GM23248 (cell line): ENCODE measurements around the gene CRYM. TPM values are rescaled to one million over a fixed set of nuclear protein-coding genes. Genes with fewer than 3 reads are reported as not detected.

Experiments used
- DNase-seq: peaks from one replicate; pipeline ENCODE4 v3.0.0-alpha.2; 2015
- H2AFZ ChIP-seq: fragments of 200-600 bp; sonication (generic); 2 replicates; pipeline ENCODE4 v1.6.1; 2016; ENCODE audit warnings: antibody characterized with exemption
- H3F3A ChIP-seq: fragments of 200-600 bp; sonication (generic); 2 replicates; pipeline ENCODE4 v1.6.1; 2016; ENCODE audit warnings: mild to moderate bottlenecking, antibody characterized with exemption, mixed run types; ENCODE audit not compliant: insufficient read depth
- H3K27ac ChIP-seq: fragments of 200-600 bp; sonication (generic); 2 replicates; pipeline ENCODE4 v1.5.1; 2016; ENCODE audit warnings: mild to moderate bottlenecking
- H3K27me3 ChIP-seq: fragments of 200-600 bp; sonication (generic); replicated peaks from 2 replicates; pipeline ENCODE4 v1.6.1; 2016; ENCODE audit warnings: mild to moderate bottlenecking; ENCODE audit not compliant: insufficient read depth
- H3K36me3 ChIP-seq: fragments of 200-600 bp; sonication (generic); 2 replicates; pipeline ENCODE4 v1.6.1; 2016; ENCODE audit warnings: low read depth, mild to moderate bottlenecking
- H3K4me1 ChIP-seq: fragments of 200-600 bp; sonication (generic); 2 replicates; pipeline ENCODE4 v1.6.1; 2016; ENCODE audit warnings: mild to moderate bottlenecking; ENCODE audit not compliant: insufficient read depth
- H3K4me2 ChIP-seq: fragments of 200-600 bp; sonication (generic); one replicate; pipeline ENCODE4 v1.6.1; 2016; ENCODE audit warnings: mild to moderate bottlenecking; ENCODE audit not compliant: unreplicated experiment
- H3K4me3 ChIP-seq: fragments of 200-600 bp; sonication (generic); 2 replicates; pipeline ENCODE4 v1.5.1; 2016; ENCODE audit warnings: mild to moderate bottlenecking
- H3K79me2 ChIP-seq: fragments of 200-600 bp; sonication (generic); 2 replicates; pipeline ENCODE4 v1.6.1; 2016; ENCODE audit warnings: mild to moderate bottlenecking; ENCODE audit not compliant: insufficient read depth
- H3K9ac ChIP-seq: fragments of 200-600 bp; sonication (generic); 2 replicates; pipeline ENCODE4 v1.6.1; 2016; ENCODE audit warnings: mild to moderate bottlenecking
- H3K9me2 ChIP-seq: fragments of 200-600 bp; sonication (generic); 2 replicates; pipeline ENCODE4 v1.6.1; 2016; ENCODE audit warnings: mixed run types, mild to moderate bottlenecking, moderate library complexity; ENCODE audit not compliant: insufficient read depth
- H3K9me3 ChIP-seq: fragments of 200-600 bp; sonication (generic); one replicate; pipeline ENCODE4 v1.6.1; 2017; ENCODE audit warnings: low read depth
- H4K20me1 ChIP-seq: fragments of 200-600 bp; sonication (generic); 2 replicates; pipeline ENCODE4 v1.6.0; 2016; ENCODE audit not compliant: insufficient read depth
- EZH2 ChIP-seq: fragments of 200-600 bp; sonication (generic); IDR thresholded peaks from 2 replicates; pipeline ENCODE4 v1.6.1; 2018; ENCODE audit warnings: antibody characterized with exemption, mild to moderate bottlenecking; ENCODE audit not compliant: insufficient read depth, poor library complexity, severe bottlenecking
- EZH2phosphoT487 ChIP-seq: fragments of 200-600 bp; sonication (generic); IDR thresholded peaks from 2 replicates; pipeline ENCODE4 v1.6.1; 2018; ENCODE audit warnings: antibody characterized with exemption, moderate library complexity, mild to moderate bottlenecking, low read depth; ENCODE audit not compliant: insufficient read depth
- WGBS, 2 experiments: methylation state at CpG; one replicate each; pipeline ENCODE4 v1.1.6; 2015 to 2017; ENCODE audit warnings: low lambda C conversion rate in 2 of 2, low coverage in 1 of 2; ENCODE audit errors: missing lambda C conversion rate in 2 of 2; 5-methylcytosine and 5-hydroxymethylcytosine counted together
- in situ Hi-C: fragments of 300-500 bp; cut with MboI; formaldehyde crosslinking; loops from 2 replicates; pipeline ENCODE4 v1.15.0; 2020
- polyA plus RNA-seq: library from polyadenylated mRNA; unstranded; fragments of >200 nt; fragmentation: Nextera tagmentation; extraction: Ambion mirVana; gene quantifications from 2 replicates; pipeline ENCODE4 v1.2.1, GENCODE V29; 2016
- total RNA-seq: library from RNA; depleted of rRNA; stranded (reverse); fragments of >200 nt; shearing (Covaris generic); gene quantifications from 2 replicates; pipeline ENCODE4 v1.2.3, GENCODE V29; 2014

Gene CRYM
- total and polyA plus RNA-seq, 2 experiments from 2014 or later: not detected

- no peaks in the 10 kb centered on the region for H3K36me3 ChIP-seq
- H3K9me2 ChIP-seq: no peaks in the 10 kb centered on the region
- 4 to 8% methylated on average over 7 of the region's 7 CpGs for WGBS, 2 experiments
- H3K4me2 ChIP-seq: no peak overlapping the region
- no peak overlapping the region for H3K27ac ChIP-seq
- no peak overlapping the region for H3K4me3 ChIP-seq
- TF ChIP-seq EZH2phosphoT487 (no peak), EZH2 (no peak)
- no peaks in the 10 kb centered on the region for H3K79me2 ChIP-seq
- peaks cover 38% of the 10 kb centered on the region for H3K27me3 ChIP-seq
- no peaks in the 10 kb centered on the region for H3K9me3 ChIP-seq
- no peaks in the 10 kb centered on the region for H3F3A ChIP-seq
- in situ Hi-C loops: no loop called here
- H3K4me1 ChIP-seq: no peaks in the 10 kb centered on the region
- no peak for DNase-seq
- H3K9ac ChIP-seq: no peak overlapping the region
- no peaks in the 10 kb centered on the region for H4K20me1 ChIP-seq
- no peak overlapping the region for H2AFZ ChIP-seq
Observed at GRCh38 chr16:21244518-21245215, 33.4 kb downstream of the CRYM start.

GRCh38 chr16:21242756-21243155, 35.3 kb downstream of the CRYM start:
- Histone ChIP-seq H3K27me3 (peaks cover 31% of the 10 kb centered on the region), H3K4me2 (no peak overlapping the region), H2AFZ (no peak overlapping the region), H3K79me2 (no peaks in the 10 kb centered on the region), H3K4me3 (no peak overlapping the region), H3K9me3 (no peaks in the 10 kb centered on the region), H3K9me2 (no peaks in the 10 kb centered on the region), H4K20me1 (no peaks in the 10 kb centered on the region), H3K4me1 (no peaks in the 10 kb centered on the region), H3F3A (no peaks in the 10 kb centered on the region), H3K36me3 (no peaks in the 10 kb centered on the region), H3K27ac (no peak overlapping the region), H3K9ac (no peak overlapping the region)
- WGBS, 2 experiments: 1 to 9% methylated on average over 2 of the region's 2 CpGs
- no peak for DNase-seq
- in situ Hi-C loops: no loop called here
- TF ChIP-seq EZH2phosphoT487: no peak
- TF ChIP-seq EZH2: no peak

GRCh38 chr16:21239646-21240045, 38.4 kb downstream of the CRYM start:
- no peak overlapping the region for H2AFZ ChIP-seq
- H3K9me2 ChIP-seq: no peaks in the 10 kb centered on the region
- H3F3A ChIP-seq: no peaks in the 10 kb centered on the region
- H4K20me1 ChIP-seq: no peaks in the 10 kb centered on the region
- H3K4me3 ChIP-seq: no peak overlapping the region
- H3K4me1 ChIP-seq: no peaks in the 10 kb centered on the region
- no peaks in the 10 kb centered on the region for H3K9me3 ChIP-seq
- TF ChIP-seq EZH2 (no peak), EZH2phosphoT487 (no peak)
- H3K4me2 ChIP-seq: no peak overlapping the region
- H3K27ac ChIP-seq: no peak overlapping the region
- H3K9ac ChIP-seq: no peak overlapping the region
- H3K27me3 ChIP-seq: 0 out of 2 replicates have a peak, but pooled peaks cover 9% of the 10 kb centered on the region
- no peaks in the 10 kb centered on the region for H3K79me2 ChIP-seq
- H3K36me3 ChIP-seq: no peaks in the 10 kb centered on the region
- WGBS, 2 experiments: 73 to 75% methylated on average over 4 of the region's 4 CpGs
- in situ Hi-C loops: no loop called here
- no peak for DNase-seq

GRCh38 chr16:21236831-21237230, 41.3 kb downstream of the CRYM start:
- no peaks in the 10 kb centered on the region for H4K20me1 ChIP-seq
- no peak overlapping the region for H2AFZ ChIP-seq
- WGBS, 2 experiments: 51 to 68% methylated on average over 5 of the region's 5 CpGs
- H3K9ac ChIP-seq: no peak overlapping the region
- H3K9me2 ChIP-seq: no peaks in the 10 kb centered on the region
- H3K4me1 ChIP-seq: no peaks in the 10 kb centered on the region
- no peaks in the 10 kb centered on the region; the same call in 1 of the 2 replicates for H3K27me3 ChIP-seq
- H3K79me2 ChIP-seq: no peaks in the 10 kb centered on the region
- H3K36me3 ChIP-seq: no peaks in the 10 kb centered on the region
- H3K27ac ChIP-seq: no peak overlapping the region
- no peaks in the 10 kb centered on the region for H3F3A ChIP-seq
- in situ Hi-C loops: no loop called here
- H3K4me2 ChIP-seq: no peak overlapping the region
- H3K9me3 ChIP-seq: no peaks in the 10 kb centered on the region
- TF ChIP-seq EZH2phosphoT487 (no peak), EZH2 (no peak)
- DNase-seq: no peak
- no peak overlapping the region for H3K4me3 ChIP-seq
